WTC11 (cell line): Measurements from ENCODE around the gene GNG11.

ENCODE experiments used
- CREB1 ChIP-seq: sonication (generic); formaldehyde crosslinking; IDR thresholded peaks from 2 replicates; pipeline ENCODE4 v1.8.0; 2023; ENCODE audit warnings: mild to moderate bottlenecking, missing genetic modification reagents
- ETV6 ChIP-seq: sonication (generic); formaldehyde crosslinking; IDR thresholded peaks from 2 replicates; pipeline ENCODE4 v1.8.1; 2022; ENCODE audit warnings: mild to moderate bottlenecking, missing genetic modification reagents
- FOXJ3 ChIP-seq: sonication (generic); formaldehyde crosslinking; IDR thresholded peaks from 2 replicates; pipeline ENCODE4 v1.9.0; 2021; ENCODE audit warnings: missing genetic modification reagents, mild to moderate bottlenecking, borderline replicate concordance
- FOXP1 ChIP-seq: sonication (generic); formaldehyde crosslinking; IDR thresholded peaks from 2 replicates; pipeline ENCODE4 v1.8.0; 2022; ENCODE audit warnings: missing genetic modification reagents, mild to moderate bottlenecking, moderate library complexity, borderline replicate concordance
- HMGA2 ChIP-seq: fragments of 250-450 bp; sonication (Bioruptor Pico); IDR thresholded peaks from 2 replicates; pipeline ENCODE4 v1.4.0; 2021; ENCODE audit warnings: mild to moderate bottlenecking, moderate library complexity
- TEAD4 ChIP-seq: sonication (generic); formaldehyde crosslinking; IDR thresholded peaks from 2 replicates; pipeline ENCODE4 v1.8.0; 2022; ENCODE audit warnings: mild to moderate bottlenecking, missing genetic modification reagents
- ZBTB21 ChIP-seq: sonication (generic); formaldehyde crosslinking; IDR thresholded peaks from 2 replicates; pipeline ENCODE4 v1.8.1; 2023; ENCODE audit warnings: mild to moderate bottlenecking, missing genetic modification reagents, borderline replicate concordance
- TF ChIP-seq, protein P1 (sequence below): sonication (generic); formaldehyde crosslinking; IDR thresholded peaks from 2 replicates; pipeline ENCODE4 v1.8.0; 2022; ENCODE audit warnings: mild to moderate bottlenecking, missing genetic modification reagents
- TF ChIP-seq, protein P2 (sequence below): sonication (generic); formaldehyde crosslinking; conservative IDR thresholded peaks from 2 replicates; pipeline ENCODE4 v1.8.1; 2022; ENCODE audit warnings: mild to moderate bottlenecking, missing genetic modification reagents
- TF ChIP-seq, protein P3 (sequence below): sonication (generic); formaldehyde crosslinking; IDR thresholded peaks from 2 replicates; pipeline ENCODE4 v1.8.0; 2022; ENCODE audit warnings: mild to moderate bottlenecking, missing genetic modification reagents
- TF ChIP-seq, protein P4 (sequence below): fragments of 200-600 bp; IDR thresholded peaks from 2 replicates; pipeline ENCODE4 v1.8.0; 2022; ENCODE audit warnings: antibody characterized with exemption
- TF ChIP-seq, protein P5 (sequence below): fragments of 250-450 bp; sonication (Bioruptor Pico); IDR thresholded peaks from 2 replicates; pipeline ENCODE4 v1.9.0; 2021; ENCODE audit warnings: mild to moderate bottlenecking

DNA sequence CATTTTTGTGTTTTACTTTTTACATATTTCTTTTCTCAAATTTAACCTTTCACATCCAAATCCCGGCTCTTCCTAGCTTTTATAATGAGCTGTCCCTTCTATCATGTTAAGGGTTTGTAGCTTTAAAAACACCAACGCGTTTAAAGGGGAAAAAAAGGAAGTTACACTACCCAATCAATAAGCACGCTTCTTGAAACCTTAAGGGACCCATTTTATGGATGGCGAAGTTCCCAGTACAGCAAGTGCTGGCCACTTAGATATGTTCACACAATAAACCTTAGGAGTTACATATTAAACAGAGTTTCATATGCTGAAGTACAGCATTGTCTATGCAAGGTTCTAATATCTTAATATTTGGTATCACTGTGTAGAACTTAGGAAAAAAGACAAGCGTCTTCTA is 1.8 kb downstream of the GNG11 start:
- TF ChIP-seq, protein P1, sequence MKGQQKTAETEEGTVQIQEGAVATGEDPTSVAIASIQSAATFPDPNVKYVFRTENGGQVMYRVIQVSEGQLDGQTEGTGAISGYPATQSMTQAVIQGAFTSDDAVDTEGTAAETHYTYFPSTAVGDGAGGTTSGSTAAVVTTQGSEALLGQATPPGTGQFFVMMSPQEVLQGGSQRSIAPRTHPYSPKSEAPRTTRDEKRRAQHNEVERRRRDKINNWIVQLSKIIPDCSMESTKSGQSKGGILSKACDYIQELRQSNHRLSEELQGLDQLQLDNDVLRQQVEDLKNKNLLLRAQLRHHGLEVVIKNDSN, result no peak
- no peak for TF ChIP-seq TEAD4 (CRISPR knock-in tag)
- TF ChIP-seq, protein P2, sequence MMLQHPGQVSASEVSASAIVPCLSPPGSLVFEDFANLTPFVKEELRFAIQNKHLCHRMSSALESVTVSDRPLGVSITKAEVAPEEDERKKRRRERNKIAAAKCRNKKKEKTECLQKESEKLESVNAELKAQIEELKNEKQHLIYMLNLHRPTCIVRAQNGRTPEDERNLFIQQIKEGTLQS (CRISPR knock-in tag), result no peak
- no peak for TF ChIP-seq FOXP1 (CRISPR knock-in tag)
- TF ChIP-seq, protein P3, sequence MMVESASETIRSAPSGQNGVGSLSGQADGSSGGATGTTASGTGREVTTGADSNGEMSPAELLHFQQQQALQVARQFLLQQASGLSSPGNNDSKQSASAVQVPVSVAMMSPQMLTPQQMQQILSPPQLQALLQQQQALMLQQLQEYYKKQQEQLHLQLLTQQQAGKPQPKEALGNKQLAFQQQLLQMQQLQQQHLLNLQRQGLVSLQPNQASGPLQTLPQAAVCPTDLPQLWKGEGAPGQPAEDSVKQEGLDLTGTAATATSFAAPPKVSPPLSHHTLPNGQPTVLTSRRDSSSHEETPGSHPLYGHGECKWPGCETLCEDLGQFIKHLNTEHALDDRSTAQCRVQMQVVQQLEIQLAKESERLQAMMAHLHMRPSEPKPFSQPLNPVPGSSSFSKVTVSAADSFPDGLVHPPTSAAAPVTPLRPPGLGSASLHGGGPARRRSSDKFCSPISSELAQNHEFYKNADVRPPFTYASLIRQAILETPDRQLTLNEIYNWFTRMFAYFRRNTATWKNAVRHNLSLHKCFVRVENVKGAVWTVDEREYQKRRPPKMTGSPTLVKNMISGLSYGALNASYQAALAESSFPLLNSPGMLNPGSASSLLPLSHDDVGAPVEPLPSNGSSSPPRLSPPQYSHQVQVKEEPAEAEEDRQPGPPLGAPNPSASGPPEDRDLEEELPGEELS (CRISPR knock-in tag), result no peak
- TF ChIP-seq HMGA2 (CRISPR knock-in tag), result no peak
- TF ChIP-seq, protein P4, sequence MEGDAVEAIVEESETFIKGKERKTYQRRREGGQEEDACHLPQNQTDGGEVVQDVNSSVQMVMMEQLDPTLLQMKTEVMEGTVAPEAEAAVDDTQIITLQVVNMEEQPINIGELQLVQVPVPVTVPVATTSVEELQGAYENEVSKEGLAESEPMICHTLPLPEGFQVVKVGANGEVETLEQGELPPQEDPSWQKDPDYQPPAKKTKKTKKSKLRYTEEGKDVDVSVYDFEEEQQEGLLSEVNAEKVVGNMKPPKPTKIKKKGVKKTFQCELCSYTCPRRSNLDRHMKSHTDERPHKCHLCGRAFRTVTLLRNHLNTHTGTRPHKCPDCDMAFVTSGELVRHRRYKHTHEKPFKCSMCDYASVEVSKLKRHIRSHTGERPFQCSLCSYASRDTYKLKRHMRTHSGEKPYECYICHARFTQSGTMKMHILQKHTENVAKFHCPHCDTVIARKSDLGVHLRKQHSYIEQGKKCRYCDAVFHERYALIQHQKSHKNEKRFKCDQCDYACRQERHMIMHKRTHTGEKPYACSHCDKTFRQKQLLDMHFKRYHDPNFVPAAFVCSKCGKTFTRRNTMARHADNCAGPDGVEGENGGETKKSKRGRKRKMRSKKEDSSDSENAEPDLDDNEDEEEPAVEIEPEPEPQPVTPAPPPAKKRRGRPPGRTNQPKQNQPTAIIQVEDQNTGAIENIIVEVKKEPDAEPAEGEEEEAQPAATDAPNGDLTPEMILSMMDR, result no peak
- TF ChIP-seq, protein P5, sequence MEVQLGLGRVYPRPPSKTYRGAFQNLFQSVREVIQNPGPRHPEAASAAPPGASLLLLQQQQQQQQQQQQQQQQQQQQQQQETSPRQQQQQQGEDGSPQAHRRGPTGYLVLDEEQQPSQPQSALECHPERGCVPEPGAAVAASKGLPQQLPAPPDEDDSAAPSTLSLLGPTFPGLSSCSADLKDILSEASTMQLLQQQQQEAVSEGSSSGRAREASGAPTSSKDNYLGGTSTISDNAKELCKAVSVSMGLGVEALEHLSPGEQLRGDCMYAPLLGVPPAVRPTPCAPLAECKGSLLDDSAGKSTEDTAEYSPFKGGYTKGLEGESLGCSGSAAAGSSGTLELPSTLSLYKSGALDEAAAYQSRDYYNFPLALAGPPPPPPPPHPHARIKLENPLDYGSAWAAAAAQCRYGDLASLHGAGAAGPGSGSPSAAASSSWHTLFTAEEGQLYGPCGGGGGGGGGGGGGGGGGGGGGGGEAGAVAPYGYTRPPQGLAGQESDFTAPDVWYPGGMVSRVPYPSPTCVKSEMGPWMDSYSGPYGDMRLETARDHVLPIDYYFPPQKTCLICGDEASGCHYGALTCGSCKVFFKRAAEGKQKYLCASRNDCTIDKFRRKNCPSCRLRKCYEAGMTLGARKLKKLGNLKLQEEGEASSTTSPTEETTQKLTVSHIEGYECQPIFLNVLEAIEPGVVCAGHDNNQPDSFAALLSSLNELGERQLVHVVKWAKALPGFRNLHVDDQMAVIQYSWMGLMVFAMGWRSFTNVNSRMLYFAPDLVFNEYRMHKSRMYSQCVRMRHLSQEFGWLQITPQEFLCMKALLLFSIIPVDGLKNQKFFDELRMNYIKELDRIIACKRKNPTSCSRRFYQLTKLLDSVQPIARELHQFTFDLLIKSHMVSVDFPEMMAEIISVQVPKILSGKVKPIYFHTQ (CRISPR knock-in tag), result no peak
- TF ChIP-seq ETV6 (CRISPR knock-in tag), result no peak
- TF ChIP-seq ZBTB21, result no peak
- no peak for TF ChIP-seq CREB1
- no peak for TF ChIP-seq FOXJ3 (CRISPR knock-in tag)
